CMK (cell line): ENCODE measurements around the gene EFR3B.

Experiments
- DNase-seq: peaks from one replicate; pipeline ENCODE4 v3.0.0-alpha.2; 2010; ENCODE audit warnings: low read depth

EFR3B gene

GRCh38 chr2:25035537-25036220, 6.2 kb upstream of the EFR3B start:
- DNase-seq = no peak

- no peak for DNase-seq
Measured at GRCh38 chr2:25036221-25036559, 5.7 kb upstream of the EFR3B start.

GRCh38 chr2:25039126-25039525, 2.8 kb upstream of the EFR3B start:
- DNase-seq = no peak

- no peak for DNase-seq
Measured at GRCh38 chr2:25041307-25041927, 459 bp upstream of the EFR3B start.

- no peak for DNase-seq
Measured at GRCh38 chr2:25042321-25043240, 705 bp downstream of the EFR3B start.

GRCh38 chr2:25043241-25043867, 1.5 kb downstream of the EFR3B start:
- DNase-seq = no peak

- no peak for DNase-seq
Measured at GRCh38 chr2:25044011-25044410, 2.1 kb downstream of the EFR3B start.

- DNase-seq = no peak
Measured at GRCh38 chr2:25044990-25045389, 3.1 kb downstream of the EFR3B start.

GRCh38 chr2:25049422-25049821, 7.5 kb downstream of the EFR3B start:
- no peak for DNase-seq

- DNase-seq = no peak
Measured at GRCh38 chr2:25050128-25050527, 8.3 kb downstream of the EFR3B start.

GRCh38 chr2:25053041-25053440, 11.2 kb downstream of the EFR3B start:
- DNase-seq = no peak

GRCh38 chr2:25054720-25055119, 12.8 kb downstream of the EFR3B start:
- no peak for DNase-seq

GRCh38 chr2:25055376-25055920, 13.6 kb downstream of the EFR3B start:
- no peak for DNase-seq

- DNase-seq = no peak
Measured at GRCh38 chr2:25056098-25056821, 14.4 kb downstream of the EFR3B start.

GRCh38 chr2:25062511-25062917, 20.6 kb downstream of the EFR3B start:
- no peak for DNase-seq

- no peak for DNase-seq
Measured at GRCh38 chr2:25063876-25064660, 22.2 kb downstream of the EFR3B start.

GRCh38 chr2:25065768-25066167, 23.9 kb downstream of the EFR3B start:
- DNase-seq = no peak

GRCh38 chr2:25066455-25066854, 24.6 kb downstream of the EFR3B start:
- no peak for DNase-seq

GRCh38 chr2:25068217-25068616, 26.3 kb downstream of the EFR3B start:
- no peak for DNase-seq

GRCh38 chr2:25071966-25072365, 30.1 kb downstream of the EFR3B start:
- DNase-seq = no peak

- no peak for DNase-seq
Measured at GRCh38 chr2:25072606-25073005, 30.7 kb downstream of the EFR3B start.
